K562 (cell line): ENCODE data around the gene RASSF7. TPM values are rescaled to one million over a fixed set of nuclear protein-coding genes. Genes with fewer than 3 reads are reported as not detected.
A peak's percentile ranks its signal among the peaks of the same experiment; 100 is the strongest.

Source experiments
- ATAC-seq: fragments of 200-7000 bp; cut with Tn5 transposase; 3 replicates; pipeline ENCODE4 v1.9.1; 2020; ENCODE audit warnings: moderate library complexity
- BruUV-seq: library from RNA; stranded (reverse); fragments of 400-500 nt; replicated peaks from 2 replicates; lab custom pipeline; 2021; lab: Mats Ljungman, UMichigan
- CTCF ChIA-PET: fragments of 300-600 bp; formaldehyde crosslinking; extraction: SDS; loops from one replicate; lab custom pipeline; 2021; ENCODE audit warnings: low intra/inter-chr PET ratio; lab: Yijun Ruan, JAX
- POLR2A ChIA-PET: fragments of 300-600, 350-650 bp; sonication (Branson Sonifier 250); formaldehyde crosslinking; extraction: SDS; loops from one replicate; lab custom pipeline; 2021; ENCODE audit warnings: antibody characterized with exemption, inconsistent platforms; lab: Yijun Ruan, JAX
- DNase-seq, 4 experiments: peaks; one replicate each; pipeline versions ENCODE4 v3.0.0 to v3.0.0-alpha.2; 2011 to 2018; ENCODE audit warnings: low spot score in 3 of 4, mixed read lengths in 3 of 4; ENCODE audit errors: extremely low read depth in 1 of 4
- FAIRE-seq: peaks from 2 replicates; lab custom pipeline; 2011; peaks lifted over from hg19 to GRCh38; lab: Jason Lieb, UNC
- H2AFZ ChIP-seq: 2 replicates; pipeline ENCODE4 v1.6.0; 2011; ENCODE audit warnings: low read depth, low read length, control low read depth, inconsistent platforms
- H3K27ac ChIP-seq: fragments of 200-600 bp; 3 replicates; pipeline ENCODE4 v1.8.0; 2011; ENCODE audit warnings: low read depth, mild to moderate bottlenecking, control low read depth, inconsistent platforms, low read length, moderate library complexity, mixed read lengths; ENCODE audit errors: extremely low read depth
- H3K27me3 ChIP-seq, 2 experiments: fragments of 300-600 bp in 1 of 2; 2 replicates in 1 of 2; 3 replicates in 1 of 2; pipeline versions ENCODE4 v1.6.0 to v1.8.0; 2011; ENCODE audit warnings: inconsistent platforms in 2 of 2, low read length in 2 of 2, mild to moderate bottlenecking in 1 of 2, mixed read lengths in 1 of 2, moderate library complexity in 1 of 2; ENCODE audit not compliant: control insufficient read depth in 2 of 2, insufficient read depth in 2 of 2
- H3K36me3 ChIP-seq: fragments of 300-600 bp; 3 replicates; pipeline ENCODE4 v1.8.0; 2011; ENCODE audit warnings: mild to moderate bottlenecking, low read length, inconsistent platforms; ENCODE audit not compliant: control insufficient read depth, insufficient read depth
- H3K4me1 ChIP-seq, 2 experiments: fragments of 200-600 bp in 1 of 2; replicated peaks in 1 of 2; 2 replicates in 1 of 2; 3 replicates in 1 of 2; pipeline versions ENCODE4 v1.5.1 to v1.8.0; 2011; ENCODE audit warnings: inconsistent platforms in 2 of 2, low read length in 2 of 2, mild to moderate bottlenecking in 1 of 2, mixed read lengths in 1 of 2, moderate library complexity in 1 of 2; ENCODE audit not compliant: control insufficient read depth in 2 of 2, insufficient read depth in 2 of 2
- H3K4me2 ChIP-seq: 2 replicates; pipeline ENCODE4 v1.6.1; 2011; ENCODE audit warnings: low read length, control low read depth, inconsistent platforms, mixed read lengths; ENCODE audit not compliant: insufficient read depth
- H3K4me3 ChIP-seq: fragments of 200-600 bp; sonication (generic), shearing (Covaris generic); 2 replicates; pipeline ENCODE4 v1.5.1; 2016; ENCODE audit warnings: control low read depth, inconsistent platforms
- H3K79me2 ChIP-seq: fragments of 200-600 bp; 3 replicates; pipeline ENCODE4 v1.8.0; 2011; ENCODE audit warnings: low read length, inconsistent platforms; ENCODE audit not compliant: control insufficient read depth, insufficient read depth
- H3K9ac ChIP-seq, 2 experiments: 2 replicates each; pipeline versions ENCODE4 v1.6.0 to v1.6.1; 2011; ENCODE audit warnings: low read depth in 2 of 2, low read length in 2 of 2, control low read depth in 1 of 2, inconsistent platforms in 1 of 2, mild to moderate bottlenecking in 1 of 2, mixed read lengths in 1 of 2; ENCODE audit not compliant: insufficient read depth in 1 of 2
- H3K9me1 ChIP-seq: one replicate; pipeline ENCODE4 v1.6.0; 2011; ENCODE audit warnings: inconsistent platforms, mild to moderate bottlenecking, low read length, moderate library complexity; ENCODE audit not compliant: control insufficient read depth, insufficient read depth
- H3K9me3 ChIP-seq: replicated peaks from 2 replicates; pipeline ENCODE4 v1.5.1; 2011; ENCODE audit warnings: low read depth, low read length, inconsistent platforms; ENCODE audit not compliant: control insufficient read depth, insufficient read depth
- H4K20me1 ChIP-seq: replicated peaks from 2 replicates; pipeline ENCODE4 v1.6.1; 2011; ENCODE audit warnings: low read length, inconsistent platforms, mixed read lengths; ENCODE audit not compliant: control insufficient read depth, insufficient read depth
- CHCHD3 ChIP-seq: fragments of 250-450 bp; sonication (Bioruptor Pico); IDR thresholded peaks from 2 replicates; pipeline ENCODE4 v2.1.2; 2022; ENCODE audit warnings: mild to moderate bottlenecking
- HNRNPUL1 ChIP-seq: fragments of 200-400 bp; formaldehyde crosslinking; IDR thresholded peaks from 2 replicates; pipeline ENCODE4 v1.6.1; 2017; ENCODE audit warnings: low read length
- HSF4 ChIP-seq: fragments of 250-450 bp; sonication (Bioruptor Pico); IDR thresholded peaks from 2 replicates; pipeline ENCODE4 v2.1.2; 2022; ENCODE audit warnings: mild to moderate bottlenecking, moderate library complexity, borderline replicate concordance
- L3MBTL2 ChIP-seq: fragments of 450-650 bp; IDR thresholded peaks from 2 replicates; pipeline ENCODE4 v1.6.1; 2016; ENCODE audit warnings: mild to moderate bottlenecking, moderate library complexity
- LARP7 ChIP-seq: fragments of 450-650 bp; IDR thresholded peaks from 2 replicates; pipeline ENCODE4 v1.6.1; 2016
- MAFG ChIP-seq: fragments of 450-650 bp; conservative IDR thresholded peaks from 2 replicates; pipeline ENCODE4 v1.6.1; 2016; ENCODE audit warnings: missing genetic modification characterization, missing compliant biosample characterization
- OTX1 ChIP-seq: fragments of 450-650 bp; formaldehyde crosslinking; IDR thresholded peaks from 2 replicates; pipeline ENCODE4 v1.4.0; 2022; ENCODE audit warnings: mild to moderate bottlenecking
- PHB2 ChIP-seq: fragments of 450-650 bp; IDR thresholded peaks from 2 replicates; pipeline ENCODE4 v1.6.1; 2017; ENCODE audit warnings: low read depth
- POLR2B ChIP-seq: fragments of 450-650 bp; IDR thresholded peaks from 2 replicates; pipeline ENCODE4 v1.6.1; 2018; ENCODE audit warnings: low read depth; ENCODE audit not compliant: partially characterized antibody
- RFX1 ChIP-seq: fragments of 450-650 bp; IDR thresholded peaks from 2 replicates; pipeline ENCODE4 v1.6.1; 2016; ENCODE audit warnings: mild to moderate bottlenecking, moderate library complexity
- SMARCB1 ChIP-seq: IDR thresholded peaks from 2 replicates; pipeline ENCODE4 v1.6.1; 2011; ENCODE audit warnings: improper control_type of control experiment, low read depth; ENCODE audit not compliant: insufficient read length
- SRSF3 ChIP-seq: fragments of 200-400 bp; formaldehyde crosslinking; IDR thresholded peaks from 2 replicates; pipeline ENCODE4 v1.6.1; 2016; ENCODE audit warnings: mild to moderate bottlenecking, low read length, moderate library complexity; ENCODE audit not compliant: insufficient read depth
- SRSF7 ChIP-seq: fragments of 200-400 bp; formaldehyde crosslinking; optimal IDR thresholded peaks from 2 replicates; pipeline ENCODE3; 2017; ENCODE audit warnings: mild to moderate bottlenecking, low read depth, low read length
- SUPT5H ChIP-seq: fragments of 450-650 bp; IDR thresholded peaks from 2 replicates; pipeline ENCODE4 v1.6.1; 2016
- TCFL5 ChIP-seq: fragments of 250-450 bp; sonication (Bioruptor Pico); conservative IDR thresholded peaks from 2 replicates; pipeline ENCODE4 v1.6.1; 2021; ENCODE audit warnings: mild to moderate bottlenecking, moderate library complexity, matching md5 sums
- XRCC5 ChIP-seq: fragments of 200-400 bp; formaldehyde crosslinking; IDR thresholded peaks from 2 replicates; pipeline ENCODE4 v1.6.1; 2017; ENCODE audit warnings: low read depth, mild to moderate bottlenecking, low read length
- ZMIZ1 ChIP-seq, 2 experiments: fragments of 150-350 bp in 1 of 2; IDR thresholded peaks; 2 replicates each; pipeline ENCODE4 v1.6.1; 2012 to 2016; ENCODE audit warnings: low read depth in 2 of 2, low read length in 2 of 2, mild to moderate bottlenecking in 1 of 2, moderate library complexity in 1 of 2
- ZSCAN29 ChIP-seq: fragments of 450-650 bp; IDR thresholded peaks from 2 replicates; pipeline ENCODE4 v1.6.1; 2017
- ZZZ3 ChIP-seq: fragments of 450-650 bp; IDR thresholded peaks from 2 replicates; pipeline ENCODE4 v1.6.1; 2016; ENCODE audit warnings: antibody characterized with exemption, mild to moderate bottlenecking, moderate library complexity
- WGBS: fragments of 100-300 bp; shearing (Covaris generic); methylation state at CpG from one replicate; pipeline ENCODE4 v1.1.6; 2016; ENCODE audit warnings: low coverage, mixed read lengths; ENCODE audit not compliant: insufficient coverage; ENCODE audit errors: missing lambda C conversion rate; 5-methylcytosine and 5-hydroxymethylcytosine counted together
- in situ Hi-C: fragments of 300-500 bp; cut with MboI; formaldehyde crosslinking; loops from 4 replicates; pipeline ENCODE4 v1.15.0; 2018; ENCODE audit warnings: inconsistent platforms, mixed read lengths
- intact Hi-C: fragments of 100-400 bp; cut with micrococcal nuclease; formaldehyde crosslinking; loops from 2 replicates; pipeline ENCODE4 v1.14.2; 2022
- polyA plus RNA-seq, 8 experiments: library from polyadenylated mRNA; depleted of rRNA in 4 of 8; stranded (reverse) in 5 of 8; unstranded in 3 of 8; fragments of >200 nt; fragmentation: Nextera tagmentation in 2 of 8; fragmentation: Illumina TruSeq in 1 of 8; extraction: Ambion mirVana in 2 of 8; extraction: Trizol in 1 of 8; gene quantifications; 2 replicates each; pipeline versions ENCODE4 v1.2.1 to v1.2.3, GENCODE V29; 2011 to 2014; ENCODE audit warnings: inconsistent platforms in 1 of 8, missing spikeins in 1 of 8
- total RNA-seq, 7 experiments: library from RNA; depleted of rRNA in 6 of 7; stranded (reverse); fragments of >200 nt in 6 of 7; fragmentation: Illumina TruSeq in 2 of 7; extraction: Trizol in 2 of 7; gene quantifications; 2 replicates each; pipeline versions ENCODE4 v1.2.1 to v1.2.3, GENCODE V29; 2011 to 2021; ENCODE audit warnings: low replicate concordance in 1 of 7

Gene RASSF7
- total and polyA plus RNA-seq, 9 of the 15 experiments (the other 6 are each of a cell fraction or from before 2014, with no cell fraction given): 0.41 to 45.2 (median 18.6) TPM

- no peak for TF ChIP-seq ZMIZ1 (IDR thresholded peaks at IDR 0.05; ENCODE audit: low read depth in 2 of 2, low read length in 2 of 2)
- no peak for TF ChIP-seq MAFG (tag)
- TF ChIP-seq SRSF7: no peak
- TF ChIP-seq SRSF3: no peak
These were observed 25.6 kb upstream of the RASSF7 start (continued) for GRCh38 chr11:535210-535518.

- in situ Hi-C loops (no loop called here), intact Hi-C loops (no loop called here)
- ChIA-PET POLR2A (interaction anchor here (0.5 to 1.2 kb wide), 7 partner anchors 17 to 273 kb away, joined by 3 to 5 read pairs (median 4); partner anchors contain the start of gene TMEM80), CTCF (interaction anchor here (0.6 kb wide), 1 partner anchor 32 kb away, joined by 5 read pairs; no protein-coding TSS in a partner anchor)
- H2AFZ ChIP-seq: peak within 1 kb of the TSS; percentile 75; the same call in 1 of the 2 replicates
- H3K9me1 ChIP-seq: peaks cover 3% of the 10 kb centered on the region
- no peaks in the 10 kb centered on the region for H3K27me3 ChIP-seq
- ATAC-seq: peak; percentile 95
- peak within 1 kb of the TSS; percentile 78 for H3K4me3 ChIP-seq
- peak within 1 kb of the TSS; percentile 78 to 95 for H3K9ac ChIP-seq
- H3K4me2 ChIP-seq: peak within 1 kb of the TSS; percentile 78
- WGBS: 4% methylated on average over 53 of the region's 97 CpGs
- H3K27ac ChIP-seq: peak within 1 kb of the TSS; percentile 72
- 0 out of 2 replicates have a peak, but pooled peaks cover 4% of the 10 kb centered on the region for H4K20me1 ChIP-seq
- H3K4me1 ChIP-seq: peaks cover 22 to 82% of the 10 kb centered on the region in 2 experiments
- no peaks in the 10 kb centered on the region for H3K9me3 ChIP-seq
- H3K36me3 ChIP-seq: peaks cover 33% of the 10 kb centered on the region; the same call in 1 of the 3 replicates
- BruUV-seq: TSS peak; percentile 78
- FAIRE-seq: peak; percentile 67
- H3K79me2 ChIP-seq: peaks cover 17% of the 10 kb centered on the region
- DNase-seq: peak; percentile 96 to 100 (median 99)
- TF ChIP-seq TCFL5 (CRISPR knock-in tag) (no peak), SMARCB1 (no peak), ZSCAN29 (no peak), SUPT5H (peak; percentile 66), ZZZ3 (no peak), OTX1 (CRISPR knock-in tag) (no peak), PHB2 (no peak), L3MBTL2 (peak; percentile 62), POLR2B (peak; percentile 60), HNRNPUL1 (no peak), HSF4 (CRISPR knock-in tag) (no peak), CHCHD3 (CRISPR knock-in tag) (no peak), XRCC5 (no peak), RFX1 (no peak), LARP7 (no peak)
These were observed 25.0 kb upstream of the RASSF7 start, which contains the start of gene HRAS for GRCh38 chr11:535519-536454. Gene HRAS (minus strand): TSS chr11:535576.
